Measurements from ENCODE around the gene ZFP91.

- TF ChIP-seq CTCF (IDR thresholded peaks at IDR 0.05) = no peak
- no peak for TF ChIP-seq POLR2AphosphoS5 (IDR thresholded peaks at IDR 0.05)
These were observed 1.2 kb upstream of the ZFP91 start for GRCh38 chr11:58577555-58578135.
